DMS114 treated with DMSO at 0.1 percent for 48 hours (cell line): ENCODE results near the gene CCNY.
"Not testable (repeated sequence)": the region's sequence is repeated elsewhere in the genome, so short reads cannot be mapped to it uniquely, and the experiment has no call there.

Experiments used
- DNase-seq: peaks from one replicate; lab custom pipeline; 2025; ENCODE audit not compliant: unreplicated experiment; lab: John Stamatoyannopoulos, UW

CCNY gene

GRCh38 chr10:35353805-35354204, 17.5 kb downstream of the CCNY start:
- no peak for DNase-seq

GRCh38 chr10:35354257-35354656, 17.9 kb downstream of the CCNY start:
- DNase-seq, result not testable (repeated sequence)

- no peak for DNase-seq
Observed at GRCh38 chr10:35355971-35356724, 19.8 kb downstream of the CCNY start.

DNA sequence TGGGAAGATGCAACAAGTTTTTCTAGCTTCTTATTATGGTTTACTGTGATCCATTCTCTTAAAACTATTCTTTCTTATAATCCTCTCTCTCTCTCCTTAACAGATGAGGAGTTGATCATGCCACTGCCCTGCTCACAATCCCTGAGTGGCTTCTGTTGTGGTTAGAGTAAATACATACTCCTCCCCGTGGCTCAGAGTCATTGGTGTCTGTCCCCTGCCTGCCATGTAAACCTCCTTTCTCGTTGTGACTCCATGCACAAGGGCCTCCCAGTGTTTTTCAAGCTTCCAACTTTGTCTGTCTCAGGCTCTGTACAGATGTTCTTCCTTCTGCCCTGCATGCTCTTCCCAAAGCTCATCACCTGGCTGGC, 20.4 kb downstream of the CCNY start:
- DNase-seq, result no peak

DNA sequence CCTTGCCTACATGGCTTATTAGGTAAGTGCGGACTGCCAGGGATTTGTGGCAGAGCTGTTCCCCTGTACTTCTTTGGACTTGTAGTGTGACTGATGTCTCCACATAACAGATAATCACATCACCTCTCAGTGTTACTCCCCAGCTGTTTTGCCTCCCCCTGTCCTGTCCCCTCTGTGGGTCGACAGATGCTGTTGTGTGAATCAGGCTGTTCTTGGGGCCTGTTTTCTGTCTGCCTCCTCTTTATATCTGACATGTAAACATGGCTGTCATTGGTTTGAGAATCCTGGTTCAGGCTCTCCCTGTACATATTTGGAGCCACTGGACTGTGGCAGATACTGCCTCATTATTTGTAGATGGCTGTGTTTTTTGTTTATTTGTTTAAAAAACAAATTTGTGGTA, 22.7 kb downstream of the CCNY start:
- no peak for DNase-seq

DNA sequence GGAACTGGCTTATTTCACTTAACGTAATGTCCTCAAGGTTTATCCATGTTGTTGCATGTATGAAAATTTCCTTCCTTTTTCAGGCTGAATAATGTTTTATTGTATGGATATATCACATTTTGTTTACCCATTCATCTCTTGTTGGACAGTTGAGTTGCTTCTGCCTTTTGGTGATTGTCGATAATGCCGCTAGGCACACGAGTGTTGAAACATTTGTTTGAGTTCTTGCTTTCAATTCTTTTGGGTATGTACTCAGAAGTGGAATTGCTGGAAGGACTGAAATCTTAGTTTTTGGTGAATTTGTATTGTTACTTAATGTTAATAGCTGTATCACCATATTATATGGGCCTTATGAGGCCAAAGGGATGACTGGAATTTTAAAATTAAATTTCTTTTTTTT, 23.6 kb downstream of the CCNY start:
- DNase-seq, result no peak

DNA sequence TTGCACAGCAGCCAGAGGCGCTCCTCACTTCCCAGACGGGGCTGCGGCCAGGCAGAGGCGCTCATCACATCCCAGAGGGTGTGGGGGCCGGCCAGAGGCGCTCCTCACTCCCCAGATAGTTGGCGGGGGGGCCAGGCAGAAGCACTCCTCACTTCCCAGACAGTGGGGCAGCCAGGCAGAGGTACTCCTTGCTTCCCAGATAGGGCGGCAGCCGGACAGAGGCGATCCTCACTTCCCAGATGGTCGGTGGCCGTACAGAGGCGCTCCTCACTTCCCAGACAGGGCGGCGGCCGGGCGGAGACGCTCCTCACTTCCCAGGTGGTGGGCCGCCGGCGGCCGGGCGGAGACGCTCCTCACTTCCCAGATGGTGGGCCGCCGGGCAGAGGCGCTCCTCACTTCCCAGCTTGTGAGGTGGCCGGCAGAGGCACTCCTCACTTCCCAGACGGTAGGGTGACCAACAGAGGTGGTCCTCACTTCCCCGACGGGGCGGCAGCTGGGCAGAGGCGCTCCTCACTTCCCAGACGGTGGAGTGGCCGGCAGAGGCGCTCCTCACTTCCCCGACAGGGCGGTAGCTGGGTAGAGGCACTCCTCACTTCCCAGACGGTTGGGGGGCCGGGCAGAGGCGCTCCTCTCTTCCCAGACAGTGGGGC, 26.5 kb downstream of the CCNY start:
- no peak for DNase-seq

- no peak for DNase-seq
Observed at GRCh38 chr10:35363587-35363986, 27.3 kb downstream of the CCNY start.

DNA sequence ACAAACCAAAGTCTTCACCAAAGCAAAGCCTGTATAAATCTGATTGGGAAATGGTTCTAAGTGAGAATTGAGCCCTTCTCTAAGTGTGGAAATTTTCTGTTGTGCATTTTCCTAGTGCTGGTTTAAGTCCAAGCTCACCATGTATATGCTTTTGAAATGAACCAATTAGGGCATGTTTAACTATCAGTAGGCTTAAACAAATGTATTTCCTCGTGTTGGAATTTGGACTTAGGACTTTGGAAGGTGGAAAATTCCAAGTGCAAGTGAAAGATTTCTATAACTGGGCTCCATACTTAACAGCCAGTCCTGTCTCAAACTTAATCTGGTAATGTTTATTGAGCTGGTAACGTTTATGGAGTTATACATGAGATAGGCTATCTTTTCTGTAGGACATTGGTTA, 28.5 kb downstream of the CCNY start:
- no peak for DNase-seq

DNA sequence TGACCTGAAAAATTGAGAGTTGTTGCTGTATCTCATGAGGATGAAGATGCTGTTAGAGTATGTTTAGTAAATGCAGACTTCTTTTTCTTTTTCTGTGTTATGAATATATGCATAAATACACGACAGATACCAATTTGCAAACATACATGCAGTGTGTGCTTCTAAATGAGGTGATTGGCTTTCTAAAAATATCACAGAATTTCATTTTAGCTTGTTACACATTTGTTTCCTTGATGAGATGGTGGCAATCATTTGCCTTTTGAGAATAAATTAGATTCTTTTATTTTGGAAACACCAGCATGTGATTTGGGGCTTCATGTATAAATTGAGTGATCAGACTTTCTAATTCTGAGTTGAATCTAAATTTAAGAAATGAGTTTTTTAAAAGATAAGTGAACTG, 29.7 kb downstream of the CCNY start:
- no peak for DNase-seq

GRCh38 chr10:35367107-35367859, 31.0 kb downstream of the CCNY start:
- no peak for DNase-seq

DNA sequence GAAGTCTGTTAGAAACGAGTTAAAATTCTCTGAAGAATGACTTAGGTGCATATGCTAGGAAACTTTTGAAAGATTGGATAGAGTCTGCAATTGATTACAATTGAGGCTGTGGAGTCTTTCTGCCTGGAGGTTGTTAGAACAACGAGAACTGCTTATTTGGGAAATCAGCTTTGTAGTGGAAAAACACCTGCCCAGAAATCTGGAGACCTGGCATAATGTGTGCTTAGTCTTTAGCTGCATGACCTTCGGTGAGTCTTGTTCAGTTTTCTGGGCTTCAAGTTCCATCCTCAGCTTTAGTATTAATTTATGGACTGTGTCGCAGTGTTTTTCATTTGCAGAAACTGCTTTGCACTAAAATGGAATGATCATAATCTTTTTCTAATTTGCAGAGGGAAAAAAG, 31.7 kb downstream of the CCNY start:
- no peak for DNase-seq

GRCh38 chr10:35368485-35369048, 32.3 kb downstream of the CCNY start:
- DNase-seq, result no peak

DNA sequence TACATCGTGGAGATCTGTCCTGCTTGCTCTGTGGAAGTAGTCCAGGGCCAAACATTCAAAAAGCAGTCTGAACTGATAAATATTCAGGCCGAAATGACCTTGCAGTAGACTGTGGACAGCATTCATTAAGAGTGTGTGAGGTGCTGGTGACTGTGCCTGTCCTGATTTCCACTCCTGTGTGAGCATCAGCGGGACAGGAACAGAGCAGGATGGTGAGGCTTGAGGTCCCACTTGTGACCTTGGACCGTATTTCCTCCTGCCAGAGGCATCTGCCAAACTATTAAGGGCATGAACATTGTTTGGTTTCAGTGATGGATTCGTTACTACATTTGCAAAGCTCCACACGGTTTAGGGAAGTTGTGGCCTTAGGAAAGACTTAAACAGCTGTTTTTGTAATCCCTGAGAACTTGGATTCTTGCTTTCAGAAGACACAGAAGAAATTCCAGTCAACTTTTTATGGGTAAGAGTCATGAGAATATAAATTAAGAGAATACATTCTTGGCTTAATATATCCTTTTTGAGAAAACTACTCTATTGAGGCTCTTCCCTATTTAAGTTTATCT, 32.8 kb downstream of the CCNY start:
- DNase-seq, result no peak

GRCh38 chr10:35371731-35372130, 35.4 kb downstream of the CCNY start:
- no peak for DNase-seq

GRCh38 chr10:35372329-35372728, 36.0 kb downstream of the CCNY start:
- no peak for DNase-seq

DNA sequence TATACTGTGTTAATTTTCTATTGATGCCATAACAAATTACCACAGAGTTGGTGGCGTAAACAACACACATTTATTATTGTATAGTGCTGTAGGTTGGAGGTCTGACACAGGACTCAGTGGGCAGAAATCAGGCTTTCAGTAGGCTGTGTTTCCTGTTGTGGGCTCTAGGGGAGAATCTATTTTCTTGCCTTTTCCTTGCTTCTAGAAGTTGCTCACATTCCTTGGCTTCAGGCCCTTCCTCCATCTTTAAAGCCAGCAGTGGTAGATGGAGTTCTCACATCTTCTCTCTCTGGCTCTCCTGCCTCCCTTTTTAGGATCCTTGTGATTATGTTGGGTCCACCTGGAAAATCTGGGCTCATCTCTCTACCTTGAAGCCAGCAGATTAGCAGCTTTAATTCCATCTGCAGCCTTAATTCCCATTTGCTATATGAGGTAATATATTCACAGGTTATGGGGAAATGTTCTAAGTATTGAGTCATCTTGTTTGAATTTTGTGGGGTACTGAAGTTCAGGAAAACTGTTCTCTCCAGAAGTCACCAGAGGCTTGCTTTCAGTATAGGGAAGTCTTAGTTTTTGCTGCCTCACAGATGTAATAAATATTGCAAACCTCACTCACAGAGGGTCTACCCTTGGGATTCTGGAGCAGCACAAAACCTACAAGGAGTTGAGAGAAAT, 38.9 kb downstream of the CCNY start:
- no peak for DNase-seq

GRCh38 chr10:35377050-35377728, 40.9 kb downstream of the CCNY start:
- no peak for DNase-seq

GRCh38 chr10:35378541-35379210, 42.4 kb downstream of the CCNY start:
- DNase-seq, result no peak
